NB4 (cell line): ENCODE measurements around the gene APOC3.

Experiments
- MYC ChIP-seq: IDR thresholded peaks from 2 replicates; pipeline ENCODE4 v1.6.1; 2011; ENCODE audit warnings: low read depth, low read length
- POLR2A ChIP-seq: IDR thresholded peaks from 2 replicates; pipeline ENCODE4 v1.6.1; 2011; ENCODE audit warnings: mild to moderate bottlenecking; ENCODE audit not compliant: insufficient read length; ENCODE audit errors: extremely low read depth
- TF ChIP-seq, protein P1 (sequence below): IDR thresholded peaks from one replicate; pipeline ENCODE4 v1.5.1; 2012; ENCODE audit warnings: low read depth, low read length

GRCh38 chr11:116857316-116857715 lies 27.6 kb downstream of the APOC3 start:
- TF ChIP-seq, protein P1, sequence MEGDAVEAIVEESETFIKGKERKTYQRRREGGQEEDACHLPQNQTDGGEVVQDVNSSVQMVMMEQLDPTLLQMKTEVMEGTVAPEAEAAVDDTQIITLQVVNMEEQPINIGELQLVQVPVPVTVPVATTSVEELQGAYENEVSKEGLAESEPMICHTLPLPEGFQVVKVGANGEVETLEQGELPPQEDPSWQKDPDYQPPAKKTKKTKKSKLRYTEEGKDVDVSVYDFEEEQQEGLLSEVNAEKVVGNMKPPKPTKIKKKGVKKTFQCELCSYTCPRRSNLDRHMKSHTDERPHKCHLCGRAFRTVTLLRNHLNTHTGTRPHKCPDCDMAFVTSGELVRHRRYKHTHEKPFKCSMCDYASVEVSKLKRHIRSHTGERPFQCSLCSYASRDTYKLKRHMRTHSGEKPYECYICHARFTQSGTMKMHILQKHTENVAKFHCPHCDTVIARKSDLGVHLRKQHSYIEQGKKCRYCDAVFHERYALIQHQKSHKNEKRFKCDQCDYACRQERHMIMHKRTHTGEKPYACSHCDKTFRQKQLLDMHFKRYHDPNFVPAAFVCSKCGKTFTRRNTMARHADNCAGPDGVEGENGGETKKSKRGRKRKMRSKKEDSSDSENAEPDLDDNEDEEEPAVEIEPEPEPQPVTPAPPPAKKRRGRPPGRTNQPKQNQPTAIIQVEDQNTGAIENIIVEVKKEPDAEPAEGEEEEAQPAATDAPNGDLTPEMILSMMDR: no peak
- TF ChIP-seq POLR2A: no peak
- TF ChIP-seq MYC: no peak
